Measurements from ENCODE around the gene GK.
"Not testable (repeated sequence)": the region's sequence is repeated elsewhere in the genome, so short reads cannot be mapped to it uniquely, and the experiment has no call there.

The GK gene

GRCh38 chrX:30653415-30654131 is at the start of gene GK:
Gene GK, plus strand, starts transcription at chrX:30653423. Its CDS starts 115 bp downstream, at chrX:30653538.
- no peak for DNase-seq (ENCODE audit: extremely low read depth in 1 of 2, low read depth in 1 of 2)

GRCh38 chrX:30607155-30607554 is 46.1 kb upstream of the GK start:
- no peak for DNase-seq (ENCODE audit: extremely low read depth in 1 of 2, low read depth in 1 of 2)

- DNase-seq (ENCODE audit: extremely low read depth in 1 of 2, low read depth in 1 of 2) = no peak
These were observed 43.2 kb upstream of the GK start for GRCh38 chrX:30610026-30610425.

GRCh38 chrX:30612250-30612655 is 41.0 kb upstream of the GK start:
- no peak for DNase-seq (ENCODE audit: extremely low read depth in 1 of 2, low read depth in 1 of 2)

- DNase-seq (ENCODE audit: extremely low read depth in 1 of 2, low read depth in 1 of 2) = no peak
These were observed 39.5 kb upstream of the GK start for GRCh38 chrX:30613721-30614120.

- no peak for DNase-seq (ENCODE audit: extremely low read depth in 1 of 2, low read depth in 1 of 2)
These were observed 38.0 kb upstream of the GK start for GRCh38 chrX:30615229-30615628.

- DNase-seq (ENCODE audit: extremely low read depth in 1 of 2, low read depth in 1 of 2) = no peak
These were observed 35.0 kb upstream of the GK start for GRCh38 chrX:30618160-30618765.

- no peak for DNase-seq (ENCODE audit: extremely low read depth in 1 of 2, low read depth in 1 of 2)
These were observed 33.1 kb upstream of the GK start for GRCh38 chrX:30620125-30620524.

DNA sequence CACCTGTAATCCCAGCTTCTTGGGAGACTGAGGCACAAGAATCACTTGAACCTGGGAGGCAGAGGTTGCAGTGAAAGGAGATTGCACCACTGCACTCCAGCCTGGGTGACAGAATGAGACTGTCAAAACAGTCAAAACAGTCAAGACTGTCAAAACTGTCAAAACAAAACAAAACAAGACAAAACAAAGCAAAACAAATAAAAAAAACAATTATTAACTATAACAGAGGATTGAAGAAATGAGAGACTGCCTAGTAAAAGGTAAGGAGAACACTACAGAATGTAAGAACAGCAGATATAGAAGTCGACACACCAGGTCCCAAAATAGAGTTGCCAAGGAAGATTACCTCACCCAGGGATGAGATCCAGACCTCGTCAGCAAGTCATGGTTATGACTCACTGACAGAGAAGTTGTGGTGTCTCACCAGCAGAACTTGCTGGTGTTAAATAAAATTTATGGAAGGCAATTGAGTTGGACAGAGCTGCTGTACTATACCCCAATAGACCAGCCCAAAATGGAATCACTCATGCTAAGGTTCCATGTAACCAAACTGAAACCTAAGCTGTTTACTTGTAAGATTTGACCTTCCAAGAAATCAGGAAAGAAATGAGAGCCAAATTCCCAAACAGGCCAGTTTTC is 32.1 kb upstream of the GK start:
- no peak for DNase-seq (ENCODE audit: extremely low read depth in 1 of 2, low read depth in 1 of 2)

- no peak for DNase-seq (ENCODE audit: extremely low read depth in 1 of 2, low read depth in 1 of 2)
These were observed 30.9 kb upstream of the GK start for GRCh38 chrX:30622361-30622760.

- no peak for DNase-seq (ENCODE audit: extremely low read depth in 1 of 2, low read depth in 1 of 2)
These were observed 26.8 kb upstream of the GK start for GRCh38 chrX:30626402-30626801.

- no peak for DNase-seq (ENCODE audit: extremely low read depth in 1 of 2, low read depth in 1 of 2)
These were observed 25.2 kb upstream of the GK start for GRCh38 chrX:30627818-30628652.

GRCh38 chrX:30634070-30634469 is 19.2 kb upstream of the GK start:
- DNase-seq (ENCODE audit: extremely low read depth in 1 of 2, low read depth in 1 of 2) = not testable (repeated sequence)

DNA sequence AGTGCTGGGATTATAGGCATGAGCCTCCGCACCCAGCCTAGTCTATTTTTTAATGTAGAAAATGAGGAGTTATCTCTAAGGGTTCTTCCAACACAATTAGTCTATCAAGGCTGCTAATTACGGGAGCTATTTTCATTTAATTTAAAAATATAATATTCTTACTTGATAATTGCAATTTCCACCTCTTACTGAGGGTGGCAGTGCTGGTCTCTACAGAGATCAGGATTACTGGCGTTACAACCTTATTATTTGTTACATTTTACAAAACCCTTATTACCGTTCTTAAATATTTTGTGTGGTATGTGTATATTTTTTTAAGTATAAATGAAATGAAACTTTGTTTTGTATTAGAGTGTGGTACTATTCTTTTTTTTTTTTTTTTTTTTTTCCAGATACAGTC is 17.6 kb upstream of the GK start:
- DNase-seq (ENCODE audit: extremely low read depth in 1 of 2, low read depth in 1 of 2) = no peak

- no peak for DNase-seq (ENCODE audit: extremely low read depth in 1 of 2, low read depth in 1 of 2)
These were observed 15.1 kb upstream of the GK start for GRCh38 chrX:30637874-30638815.

GRCh38 chrX:30639702-30640101 is 13.5 kb upstream of the GK start:
- not testable (repeated sequence) for DNase-seq (ENCODE audit: extremely low read depth in 1 of 2, low read depth in 1 of 2)

DNA sequence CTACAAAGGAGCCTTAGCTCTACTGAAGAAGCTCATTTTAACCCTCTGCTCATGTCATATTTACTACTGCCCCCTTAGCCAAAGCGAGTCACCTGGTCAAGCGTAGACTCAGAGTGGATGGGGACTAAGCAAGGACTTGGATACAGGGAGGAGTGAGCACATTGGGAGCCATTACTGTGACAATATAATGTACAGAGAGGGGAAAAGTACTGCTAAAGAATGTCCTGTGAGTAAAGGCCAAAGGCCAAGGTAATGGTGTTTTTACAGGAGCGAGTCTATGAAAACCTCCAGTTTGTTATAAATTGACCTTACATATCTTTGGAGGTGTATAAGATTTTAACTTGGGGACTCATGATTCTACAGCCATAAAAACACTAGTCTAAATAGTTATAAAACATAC is 10.6 kb upstream of the GK start:
- no peak for DNase-seq (ENCODE audit: extremely low read depth in 1 of 2, low read depth in 1 of 2)

- no peak for DNase-seq (ENCODE audit: extremely low read depth in 1 of 2, low read depth in 1 of 2)
These were observed 9.9 kb upstream of the GK start for GRCh38 chrX:30643313-30643821.

DNA sequence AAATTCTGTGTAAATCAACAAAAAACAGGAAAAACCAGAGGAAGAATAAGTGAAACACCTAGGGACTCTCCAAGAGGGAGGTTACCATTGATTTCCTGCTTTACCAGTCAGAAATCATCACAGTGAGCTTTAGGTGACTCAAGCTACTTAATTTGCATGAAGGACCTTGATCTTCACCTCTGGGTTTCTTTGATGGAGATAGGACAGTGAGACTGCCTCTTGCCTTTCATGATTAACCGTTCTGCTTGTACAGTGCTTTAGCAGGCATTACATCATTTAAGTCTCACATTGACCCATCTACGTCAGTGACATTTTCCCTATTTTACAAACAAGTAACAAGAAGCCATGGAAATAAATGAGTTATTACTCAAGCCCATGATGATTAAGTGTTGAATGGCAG is 3.4 kb upstream of the GK start:
- no peak for DNase-seq (ENCODE audit: extremely low read depth in 1 of 2, low read depth in 1 of 2)

Data from activated CD8-positive, alpha-beta memory T cell treated with anti-CD3 and anti-CD28 coated beads for 1 hour (primary cell).